Panc1 (cell line): Measurements from ENCODE around the gene GMEB2.

Experiments used
- CTCF ChIP-seq: fragments of 450-650 bp; IDR thresholded peaks from 2 replicates; pipeline ENCODE4 v1.5.1; 2017; ENCODE audit warnings: mild to moderate bottlenecking
- POLR2AphosphoS5 ChIP-seq: IDR thresholded peaks from 2 replicates; pipeline ENCODE4 v1.6.1; 2012; ENCODE audit warnings: mild to moderate bottlenecking, low read depth, low read length, moderate library complexity
- TF ChIP-seq, protein P1 (sequence below), 2 experiments: IDR thresholded peaks; 2 replicates each; pipeline ENCODE4 v1.6.1; 2011 to 2012; ENCODE audit warnings: low read depth in 2 of 2, control low read depth in 1 of 2, low read length in 1 of 2, mild to moderate bottlenecking in 1 of 2, moderate library complexity in 1 of 2; ENCODE audit not compliant: insufficient read depth in 1 of 2

DNA sequence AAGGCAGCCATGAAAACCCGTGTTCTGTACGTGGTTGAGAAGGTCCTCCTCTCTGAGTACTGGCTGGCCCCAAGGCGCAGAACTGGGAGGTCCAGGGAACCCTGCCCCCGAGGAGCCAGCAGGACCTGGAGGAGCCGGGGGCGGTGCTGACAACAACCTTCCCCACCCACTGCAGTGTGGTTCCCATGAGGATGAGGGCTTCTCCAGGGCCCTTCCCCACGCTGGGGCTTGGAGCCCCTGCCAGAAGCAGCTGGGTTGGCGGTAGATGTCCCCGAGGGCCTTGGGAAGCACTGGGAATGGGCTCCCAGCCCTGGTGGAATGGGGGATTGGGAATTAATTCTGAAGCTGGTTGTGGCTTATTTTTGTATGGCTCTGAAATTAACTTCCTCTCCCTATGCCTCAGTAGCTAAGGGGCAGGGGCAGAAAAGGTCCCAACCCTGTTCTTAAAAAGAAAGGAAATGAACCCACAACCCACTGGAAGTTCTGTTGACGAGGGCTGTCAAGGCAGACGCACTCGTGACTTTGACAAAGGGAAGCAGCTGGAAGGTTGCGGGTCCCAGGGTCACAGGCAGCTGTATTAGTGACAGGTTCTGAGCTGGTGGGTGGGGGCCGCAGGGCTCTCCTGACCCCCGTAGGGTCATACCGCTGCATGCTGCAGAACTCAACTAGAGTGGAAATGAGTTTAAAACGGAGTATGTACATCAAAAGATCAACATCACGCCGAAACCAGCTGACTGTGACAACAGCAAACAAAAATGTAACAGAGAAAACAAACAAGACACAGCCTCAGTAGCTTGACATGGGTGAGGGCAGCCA is 38.9 kb downstream of the GMEB2 start:
- TF ChIP-seq CTCF (no peak), POLR2AphosphoS5 (no peak)
- TF ChIP-seq, protein P1, sequence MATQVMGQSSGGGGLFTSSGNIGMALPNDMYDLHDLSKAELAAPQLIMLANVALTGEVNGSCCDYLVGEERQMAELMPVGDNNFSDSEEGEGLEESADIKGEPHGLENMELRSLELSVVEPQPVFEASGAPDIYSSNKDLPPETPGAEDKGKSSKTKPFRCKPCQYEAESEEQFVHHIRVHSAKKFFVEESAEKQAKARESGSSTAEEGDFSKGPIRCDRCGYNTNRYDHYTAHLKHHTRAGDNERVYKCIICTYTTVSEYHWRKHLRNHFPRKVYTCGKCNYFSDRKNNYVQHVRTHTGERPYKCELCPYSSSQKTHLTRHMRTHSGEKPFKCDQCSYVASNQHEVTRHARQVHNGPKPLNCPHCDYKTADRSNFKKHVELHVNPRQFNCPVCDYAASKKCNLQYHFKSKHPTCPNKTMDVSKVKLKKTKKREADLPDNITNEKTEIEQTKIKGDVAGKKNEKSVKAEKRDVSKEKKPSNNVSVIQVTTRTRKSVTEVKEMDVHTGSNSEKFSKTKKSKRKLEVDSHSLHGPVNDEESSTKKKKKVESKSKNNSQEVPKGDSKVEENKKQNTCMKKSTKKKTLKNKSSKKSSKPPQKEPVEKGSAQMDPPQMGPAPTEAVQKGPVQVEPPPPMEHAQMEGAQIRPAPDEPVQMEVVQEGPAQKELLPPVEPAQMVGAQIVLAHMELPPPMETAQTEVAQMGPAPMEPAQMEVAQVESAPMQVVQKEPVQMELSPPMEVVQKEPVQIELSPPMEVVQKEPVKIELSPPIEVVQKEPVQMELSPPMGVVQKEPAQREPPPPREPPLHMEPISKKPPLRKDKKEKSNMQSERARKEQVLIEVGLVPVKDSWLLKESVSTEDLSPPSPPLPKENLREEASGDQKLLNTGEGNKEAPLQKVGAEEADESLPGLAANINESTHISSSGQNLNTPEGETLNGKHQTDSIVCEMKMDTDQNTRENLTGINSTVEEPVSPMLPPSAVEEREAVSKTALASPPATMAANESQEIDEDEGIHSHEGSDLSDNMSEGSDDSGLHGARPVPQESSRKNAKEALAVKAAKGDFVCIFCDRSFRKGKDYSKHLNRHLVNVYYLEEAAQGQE (IDR thresholded peaks at IDR 0.05; ENCODE audit: insufficient read depth in 1 of 2, low read depth in 2 of 2, low read length in 1 of 2) = no peak
